CD14-positive monocyte (primary cell): ENCODE measurements around the gene FGD1. TPM values are rescaled to one million over a fixed set of nuclear protein-coding genes. Genes with fewer than 3 reads are reported as not detected.
"Not testable (repeated sequence)": the region's sequence is repeated elsewhere in the genome, so short reads cannot be mapped to it uniquely, and the experiment has no call there.

Experiments
- DNase-seq, 3 donors: peaks; one replicate each; pipeline ENCODE4 v3.0.0-alpha.2; 2011 to 2022
- H2AFZ ChIP-seq: 2 replicates; pipeline ENCODE4 v1.6.0; 2012; ENCODE audit warnings: mild to moderate bottlenecking, low read depth, low read length, inconsistent platforms; ENCODE audit not compliant: insufficient read depth, poor library complexity, severe bottlenecking
- H3K27ac ChIP-seq, 2 donors: 1 replicate in 1 of 2; 2 replicates in 1 of 2; pipeline ENCODE4 v1.5.1; 2012 to 2013; ENCODE audit warnings: low read length in 2 of 2, control low read depth in 1 of 2, inconsistent platforms in 1 of 2, low read depth in 1 of 2, mild to moderate bottlenecking in 1 of 2
- H3K27me3 ChIP-seq, 2 donors: one replicate each; pipeline versions ENCODE4 v1.6.0 to v1.6.1; 2011 to 2013; ENCODE audit warnings: low read length in 2 of 2; ENCODE audit not compliant: control insufficient read depth in 2 of 2, insufficient read depth in 2 of 2
- H3K36me3 ChIP-seq, 2 donors: replicated peaks in 1 of 2; 1 replicate in 1 of 2; 2 replicates in 1 of 2; pipeline versions ENCODE4 v1.5.1 to v1.6.1; 2012 to 2013; ENCODE audit warnings: low read length in 2 of 2, control low read depth in 1 of 2, inconsistent platforms in 1 of 2, mild to moderate bottlenecking in 1 of 2; ENCODE audit not compliant: insufficient read depth in 2 of 2, control insufficient read depth in 1 of 2
- H3K4me1 ChIP-seq, 2 donors: 1 replicate in 1 of 2; 2 replicates in 1 of 2; pipeline versions ENCODE4 v1.5.1 to v1.6.1; 2012 to 2013; ENCODE audit warnings: low read length in 2 of 2, control low read depth in 1 of 2, inconsistent platforms in 1 of 2, mild to moderate bottlenecking in 1 of 2, moderate library complexity in 1 of 2; ENCODE audit not compliant: insufficient read depth in 2 of 2, control insufficient read depth in 1 of 2
- H3K4me2 ChIP-seq: replicated peaks from 2 replicates; pipeline ENCODE3; 2012; ENCODE audit warnings: low read length, moderate library complexity, mild to moderate bottlenecking; ENCODE audit not compliant: poor library complexity, severe bottlenecking; ENCODE audit errors: extremely low read depth
- H3K4me3 ChIP-seq, 3 experiments: fragments of 200-600 bp in 1 of 3; sonication (generic) in 1 of 3; replicated peaks in 1 of 3; 1 replicate in 2 of 3; 2 replicates in 1 of 3; pipeline ENCODE4 v1.5.1; 2011 to 2013; ENCODE audit warnings: low read length in 3 of 3, mild to moderate bottlenecking in 3 of 3, control low read depth in 2 of 3, low read depth in 2 of 3, inconsistent platforms in 1 of 3, moderate library complexity in 1 of 3
- H3K79me2 ChIP-seq: 2 replicates; pipeline ENCODE4 v1.6.0; 2012; ENCODE audit warnings: mild to moderate bottlenecking, control low read depth, inconsistent platforms, low read length, moderate library complexity; ENCODE audit not compliant: insufficient read depth
- H3K9ac ChIP-seq: 2 replicates; pipeline ENCODE4 v1.6.0; 2017; ENCODE audit warnings: low read length, mild to moderate bottlenecking; ENCODE audit not compliant: insufficient read depth, poor library complexity, severe bottlenecking
- H3K9me3 ChIP-seq, 2 donors: replicated peaks in 1 of 2; 1 replicate in 1 of 2; 2 replicates in 1 of 2; pipeline versions ENCODE4 v1.5.1 to v1.6.1; 2012 to 2013; ENCODE audit warnings: low read length in 2 of 2, control low read depth in 1 of 2; ENCODE audit not compliant: control insufficient read depth in 1 of 2, insufficient read depth in 1 of 2
- H4K20me1 ChIP-seq: 2 replicates; pipeline ENCODE4 v1.6.0; 2012; ENCODE audit warnings: mild to moderate bottlenecking, low read length, control low read depth, moderate library complexity; ENCODE audit not compliant: insufficient read depth
- H3K27ac Mint-ChIP-seq, 7 donors: one replicate each; pipeline ENCODE4 v1.8.0; 2020; ENCODE audit warnings: mild to moderate bottlenecking in 7 of 7, mixed read lengths in 7 of 7, moderate library complexity in 6 of 7, inconsistent platforms in 2 of 7
- H3K27me3 Mint-ChIP-seq, 3 donors: one replicate each; pipeline ENCODE4 v1.8.0; 2021 to 2022; ENCODE audit warnings: low read depth in 3 of 3, mild to moderate bottlenecking in 3 of 3, mixed read lengths in 3 of 3, moderate library complexity in 3 of 3, inconsistent platforms in 1 of 3
- H3K36me3 Mint-ChIP-seq, 2 donors: one replicate each; pipeline ENCODE4 v1.8.0; 2020; ENCODE audit warnings: mixed read lengths in 2 of 2, inconsistent platforms in 1 of 2, mild to moderate bottlenecking in 1 of 2
- H3K4me1 Mint-ChIP-seq: one replicate; pipeline ENCODE4 v1.8.0; 2020; ENCODE audit warnings: mild to moderate bottlenecking, mixed read lengths
- H3K4me3 Mint-ChIP-seq, 2 donors: one replicate each; pipeline ENCODE4 v1.8.0; 2020; ENCODE audit warnings: mild to moderate bottlenecking in 2 of 2, mixed read lengths in 2 of 2, moderate library complexity in 1 of 2
- H3K9me3 Mint-ChIP-seq, 7 donors: one replicate each; pipeline ENCODE4 v1.8.0; 2020 to 2022; ENCODE audit warnings: mixed read lengths in 7 of 7, mild to moderate bottlenecking in 6 of 7, moderate library complexity in 6 of 7, inconsistent platforms in 2 of 7
- WGBS: methylation state at CpG from one replicate; pipeline ENCODE4 v1.1.5; 2013; ENCODE audit warnings: missing lambda C conversion rate; ENCODE audit not compliant: insufficient coverage; 5-methylcytosine and 5-hydroxymethylcytosine counted together
- intact Hi-C, 2 donors: fragments of 100-400 bp; cut with micrococcal nuclease; formaldehyde crosslinking; loops; one replicate each; pipeline versions ENCODE4 v1.15.0 to v1.15.1; 2023
- polyA plus RNA-seq, 3 donors: library from polyadenylated mRNA; depleted of rRNA in 1 of 3; unstranded in 2 of 3; stranded (reverse) in 1 of 3; fragments of 300-500 nt in 2 of 3; fragments of >200 nt in 1 of 3; fragmentation: Illumina TruSeq in 2 of 3; gene quantifications; 1 replicate in 2 of 3; 2 replicates in 1 of 3; pipeline ENCODE4 v1.2.3, GENCODE V29; 2012 to 2021
- TF ChIP-seq, protein P1 (sequence below): fragments of 200-600 bp; IDR thresholded peaks from one replicate; pipeline ENCODE4 v1.8.0; 2022; ENCODE audit warnings: antibody characterized with exemption, mild to moderate bottlenecking

Gene FGD1
- polyA plus RNA-seq, 3 donors: 0.05 to 0.18 TPM; not detected in 1

GRCh38 chrX:54492340-54492739 is 3.7 kb downstream of the FGD1 start:
- H3K27me3 ChIP-seq: peaks cover 6 to 32% of the 10 kb centered on the region in 2 donors
- H3K4me2 ChIP-seq: no peak overlapping the region
- TF ChIP-seq, protein P1, sequence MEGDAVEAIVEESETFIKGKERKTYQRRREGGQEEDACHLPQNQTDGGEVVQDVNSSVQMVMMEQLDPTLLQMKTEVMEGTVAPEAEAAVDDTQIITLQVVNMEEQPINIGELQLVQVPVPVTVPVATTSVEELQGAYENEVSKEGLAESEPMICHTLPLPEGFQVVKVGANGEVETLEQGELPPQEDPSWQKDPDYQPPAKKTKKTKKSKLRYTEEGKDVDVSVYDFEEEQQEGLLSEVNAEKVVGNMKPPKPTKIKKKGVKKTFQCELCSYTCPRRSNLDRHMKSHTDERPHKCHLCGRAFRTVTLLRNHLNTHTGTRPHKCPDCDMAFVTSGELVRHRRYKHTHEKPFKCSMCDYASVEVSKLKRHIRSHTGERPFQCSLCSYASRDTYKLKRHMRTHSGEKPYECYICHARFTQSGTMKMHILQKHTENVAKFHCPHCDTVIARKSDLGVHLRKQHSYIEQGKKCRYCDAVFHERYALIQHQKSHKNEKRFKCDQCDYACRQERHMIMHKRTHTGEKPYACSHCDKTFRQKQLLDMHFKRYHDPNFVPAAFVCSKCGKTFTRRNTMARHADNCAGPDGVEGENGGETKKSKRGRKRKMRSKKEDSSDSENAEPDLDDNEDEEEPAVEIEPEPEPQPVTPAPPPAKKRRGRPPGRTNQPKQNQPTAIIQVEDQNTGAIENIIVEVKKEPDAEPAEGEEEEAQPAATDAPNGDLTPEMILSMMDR: no peak
- Mint-ChIP-seq H3K9me3 (peaks cover 0 to 8% (median 4%) of the 10 kb centered on the region in 7 donors), H3K36me3 (peaks cover 0 to 2% of the 10 kb centered on the region in 2 donors), H3K4me3 (no peak overlapping the region), H3K27ac (no peak overlapping the region), H3K4me1 (peaks cover 5% of the 10 kb centered on the region), H3K27me3 (peaks cover 29 to 46% (median 35%) of the 10 kb centered on the region in 3 donors)
- H3K79me2 ChIP-seq: no peaks in the 10 kb centered on the region
- intact Hi-C loops: no loop called here
- no peak overlapping the region for H2AFZ ChIP-seq
- H3K27ac ChIP-seq: no peak overlapping the region
- peaks cover 0 to 4% of the 10 kb centered on the region in 2 donors for H3K9me3 ChIP-seq
- no peak for DNase-seq
- no peaks in the 10 kb centered on the region for H3K36me3 ChIP-seq
- peaks cover 0 to 8% of the 10 kb centered on the region in 2 donors for H3K4me1 ChIP-seq
- H3K9ac ChIP-seq: no peak overlapping the region
- WGBS: 60% methylated on average over 1 of the region's 6 CpGs
- H3K4me3 ChIP-seq: no peak overlapping the region
- no peaks in the 10 kb centered on the region for H4K20me1 ChIP-seq

GRCh38 chrX:54489819-54490218 is 6.2 kb downstream of the FGD1 start:
- H3K79me2 ChIP-seq, H3K27ac Mint-ChIP-seq, intact Hi-C loops, H3K4me1 ChIP-seq, H4K20me1 ChIP-seq, H3K4me2 ChIP-seq, H3K36me3 Mint-ChIP-seq, H3K9me3 Mint-ChIP-seq, H3K4me3 Mint-ChIP-seq, DNase-seq, H2AFZ ChIP-seq, H3K27ac ChIP-seq, H3K4me3 ChIP-seq, H3K36me3 ChIP-seq, H3K4me1 Mint-ChIP-seq, H3K9me3 ChIP-seq, H3K9ac ChIP-seq: not testable (repeated sequence)
- no CpG with 5 or more reads among the region's 5 CpGs for WGBS
- peaks cover 0 to 16% of the 10 kb centered on the region in 2 donors for H3K27me3 ChIP-seq
- H3K27me3 Mint-ChIP-seq: peaks cover 13 to 24% (median 19%) of the 10 kb centered on the region in 3 donors
